Stimulated activated effector memory CD8-positive, alpha-beta T cell treated with anti-CD3 and anti-CD28 coated beads, Interleukin-12 subunit alpha, Interleukin-12 subunit beta, amount 100 ng/mL, for 72 hours (primary cell): Measurements from ENCODE around the gene PTH1R.

Source experiments
- ATAC-seq: fragments of 150-1000 bp; cut with Tn5 transposase; 2 replicates; pipeline ENCODE4 v1.10.0; 2021
- DNase-seq, 2 donors: peaks; one replicate each; pipeline ENCODE4 v3.0.0; 2021 to 2022; ENCODE audit warnings: low spot score in 2 of 2
- H3K27ac Mint-ChIP-seq: one replicate; pipeline ENCODE4 v1.8.0; 2022; ENCODE audit warnings: mild to moderate bottlenecking, mixed read lengths
- H3K36me3 Mint-ChIP-seq: one replicate; pipeline ENCODE4 v1.8.0; 2022; ENCODE audit warnings: mild to moderate bottlenecking, mixed read lengths
- H3K4me1 Mint-ChIP-seq: one replicate; pipeline ENCODE4 v1.8.0; 2022; ENCODE audit warnings: mixed read lengths
- H3K4me3 Mint-ChIP-seq: one replicate; pipeline ENCODE4 v1.8.0; 2022; ENCODE audit warnings: mild to moderate bottlenecking, mixed read lengths
- H3K9me3 Mint-ChIP-seq: one replicate; pipeline ENCODE4 v1.8.0; 2022; ENCODE audit warnings: mixed read lengths

PTH1R gene

DNA sequence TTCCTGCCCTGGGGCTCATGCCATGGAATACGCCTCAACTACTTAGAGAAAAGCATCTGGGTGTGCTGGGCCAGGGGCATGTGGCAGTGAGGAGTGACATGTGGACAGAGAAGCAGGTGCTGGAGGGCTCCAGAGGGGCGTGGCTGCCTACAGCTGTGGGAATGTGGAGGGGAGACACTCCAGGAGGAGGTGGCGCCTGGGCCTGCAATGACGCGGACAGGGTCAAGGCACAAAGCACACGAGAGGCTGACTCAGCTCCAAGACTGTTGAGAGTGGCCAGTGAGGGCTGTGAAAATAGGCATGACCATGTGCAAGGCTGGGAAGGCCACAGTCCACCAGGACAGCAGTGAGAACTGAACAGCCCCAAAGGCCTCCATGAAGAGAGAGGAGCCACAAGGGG, 48.5 kb downstream of the PTH1R start:
- DNase-seq (no peak), ATAC-seq (no peak)
- peaks cover 86% of the 10 kb centered on the region for H3K36me3 Mint-ChIP-seq
- no peak overlapping the region for H3K4me3 Mint-ChIP-seq
- peaks cover 65% of the 10 kb centered on the region for H3K4me1 Mint-ChIP-seq
- peaks cover 6% of the 10 kb centered on the region for H3K9me3 Mint-ChIP-seq
- H3K27ac Mint-ChIP-seq: peak overlapping the region; percentile 88

DNA sequence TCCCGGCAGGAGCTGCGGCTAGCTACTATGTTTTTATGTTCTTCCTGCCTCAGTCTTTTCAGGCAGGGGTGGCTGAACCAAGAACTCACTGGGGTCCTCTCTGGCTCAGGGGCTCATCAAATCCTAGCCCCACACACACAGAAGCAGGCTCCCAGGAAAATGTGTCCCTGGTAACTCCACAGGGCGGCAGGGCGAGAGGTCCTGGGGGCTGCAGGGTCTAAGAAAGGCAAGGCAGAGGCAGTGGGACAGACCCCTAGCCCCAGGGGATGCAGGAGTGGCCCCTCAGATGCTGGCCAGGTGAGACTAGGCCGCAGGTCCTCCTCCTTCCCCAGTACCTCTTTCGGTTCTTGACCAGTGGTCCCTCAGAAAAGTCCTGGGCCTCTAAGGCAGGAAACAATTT, 48.9 kb downstream of the PTH1R start:
- Mint-ChIP-seq H3K36me3 (peaks cover 82% of the 10 kb centered on the region), H3K4me1 (peaks cover 69% of the 10 kb centered on the region), H3K9me3 (peaks cover 6% of the 10 kb centered on the region), H3K4me3 (peak overlapping the region; percentile 47), H3K27ac (peak overlapping the region; percentile 88)
- no peak for DNase-seq
- no peak for ATAC-seq

DNA sequence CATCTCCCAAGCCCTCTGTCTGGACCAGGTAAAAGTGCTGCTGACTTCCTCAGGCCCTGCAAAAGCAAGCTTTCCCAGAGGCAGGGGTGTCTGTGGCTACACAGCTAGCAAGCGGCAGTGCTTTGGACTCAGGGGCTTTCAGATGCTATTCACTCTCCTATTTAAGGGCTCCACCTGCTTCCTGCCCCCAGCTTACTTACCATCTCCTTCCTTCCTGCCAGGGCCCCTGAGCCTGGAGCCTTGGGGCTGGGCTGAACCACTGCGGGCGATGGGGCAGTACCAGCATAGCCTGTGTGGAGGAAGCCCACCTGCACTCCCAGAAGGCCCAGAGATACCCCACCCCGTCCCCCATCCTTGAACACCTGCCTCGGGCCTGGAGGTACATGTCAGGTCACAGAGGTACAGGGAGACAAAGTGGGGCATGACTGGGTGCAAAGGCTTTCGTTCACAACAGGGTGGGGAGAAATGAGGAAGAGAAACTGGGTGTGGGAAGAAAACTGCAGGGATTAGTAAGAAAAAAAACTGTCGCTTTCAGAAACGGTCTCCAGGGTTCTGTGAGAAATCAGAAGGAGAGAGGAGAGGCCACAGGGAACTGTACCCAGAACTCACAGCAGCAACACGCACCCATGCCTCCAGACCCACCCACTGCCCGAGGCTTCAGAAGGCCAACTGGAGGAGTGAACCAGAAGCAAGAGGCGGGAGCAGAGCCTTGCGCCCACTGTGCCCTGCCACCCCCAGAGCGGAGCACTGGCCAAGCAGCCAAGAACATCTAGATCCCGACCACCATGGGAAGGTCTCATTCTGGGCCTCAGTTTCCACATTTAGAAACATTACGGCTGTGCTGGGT, 49.6 kb downstream of the PTH1R start:
- Mint-ChIP-seq H3K36me3 (peaks cover 75% of the 10 kb centered on the region), H3K4me3 (peak overlapping the region; percentile 47), H3K9me3 (peaks cover 6% of the 10 kb centered on the region), H3K27ac (peak overlapping the region; percentile 88), H3K4me1 (peaks cover 76% of the 10 kb centered on the region)
- ATAC-seq: peak; percentile 50
- no peak for DNase-seq

DNA sequence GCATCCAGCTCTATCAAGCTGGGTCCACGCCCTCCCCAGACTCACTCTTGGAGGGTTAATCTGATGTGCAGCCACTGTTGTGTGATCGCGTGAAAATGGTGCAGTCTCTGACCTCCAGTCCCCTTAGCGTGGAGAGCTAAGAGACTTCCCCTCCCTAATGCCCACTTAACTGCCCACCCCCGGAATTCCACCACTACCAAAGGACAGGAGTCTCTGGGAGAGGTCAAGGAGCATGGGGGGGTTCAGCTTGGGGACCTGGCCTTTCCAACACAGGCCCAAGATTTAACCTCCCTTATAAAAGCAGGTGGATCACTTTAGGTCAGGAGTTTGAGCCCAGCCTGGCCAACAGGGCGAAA, 50.2 kb downstream of the PTH1R start:
- Mint-ChIP-seq H3K9me3 (peaks cover 6% of the 10 kb centered on the region), H3K4me3 (peak overlapping the region; percentile 47), H3K4me1 (peaks cover 82% of the 10 kb centered on the region), H3K27ac (peak overlapping the region; percentile 88), H3K36me3 (peaks cover 69% of the 10 kb centered on the region)
- ATAC-seq (no peak), DNase-seq (no peak)

DNA sequence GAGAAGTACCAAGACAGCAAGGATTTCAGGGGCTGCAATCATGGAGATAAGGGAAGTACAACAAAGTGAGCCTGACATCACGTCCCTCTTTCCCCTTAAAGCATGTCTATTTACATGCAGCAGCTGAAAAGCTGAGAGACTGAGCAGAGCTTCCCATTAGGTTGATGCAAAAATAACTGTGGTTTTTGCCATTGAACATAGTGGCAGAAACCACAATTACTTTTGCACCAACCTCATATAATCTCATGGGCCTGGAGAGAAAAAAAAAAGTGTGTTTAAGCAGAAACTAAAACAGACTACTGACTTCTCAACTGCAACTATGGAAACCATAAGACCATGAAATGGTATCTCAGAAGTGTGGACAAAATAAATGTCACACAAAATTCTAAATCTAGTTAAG, 50.8 kb downstream of the PTH1R start:
- Mint-ChIP-seq H3K36me3 (peaks cover 64% of the 10 kb centered on the region), H3K9me3 (peaks cover 6% of the 10 kb centered on the region), H3K27ac (peak overlapping the region; percentile 88), H3K4me1 (peaks cover 80% of the 10 kb centered on the region), H3K4me3 (no peak overlapping the region)
- DNase-seq (no peak), ATAC-seq (no peak)

DNA sequence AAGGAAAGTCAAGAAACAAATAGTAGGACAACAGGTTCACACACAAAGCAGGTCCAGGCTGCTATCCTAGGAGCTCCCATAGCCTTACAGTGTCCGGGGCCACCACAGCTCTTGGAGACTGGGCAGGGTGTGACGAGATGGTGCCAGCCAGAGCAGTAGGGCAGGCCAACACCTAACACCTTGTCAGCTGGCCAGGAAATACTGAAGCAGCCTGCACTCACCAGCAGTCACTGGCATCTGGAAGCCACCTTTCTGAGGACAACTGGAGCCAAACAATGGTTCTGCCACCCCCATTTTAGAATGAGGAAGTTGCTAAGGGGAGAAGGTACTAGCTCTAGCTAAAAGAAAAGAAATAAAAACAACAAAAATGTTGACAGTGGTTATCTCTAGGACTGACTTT, 51.8 kb downstream of the PTH1R start:
- H3K4me3 Mint-ChIP-seq: no peak overlapping the region
- peaks cover 58% of the 10 kb centered on the region for H3K36me3 Mint-ChIP-seq
- peak overlapping the region; percentile 88 for H3K27ac Mint-ChIP-seq
- peaks cover 81% of the 10 kb centered on the region for H3K4me1 Mint-ChIP-seq
- no peak for ATAC-seq
- H3K9me3 Mint-ChIP-seq: peaks cover 6% of the 10 kb centered on the region
- no peak for DNase-seq

DNA sequence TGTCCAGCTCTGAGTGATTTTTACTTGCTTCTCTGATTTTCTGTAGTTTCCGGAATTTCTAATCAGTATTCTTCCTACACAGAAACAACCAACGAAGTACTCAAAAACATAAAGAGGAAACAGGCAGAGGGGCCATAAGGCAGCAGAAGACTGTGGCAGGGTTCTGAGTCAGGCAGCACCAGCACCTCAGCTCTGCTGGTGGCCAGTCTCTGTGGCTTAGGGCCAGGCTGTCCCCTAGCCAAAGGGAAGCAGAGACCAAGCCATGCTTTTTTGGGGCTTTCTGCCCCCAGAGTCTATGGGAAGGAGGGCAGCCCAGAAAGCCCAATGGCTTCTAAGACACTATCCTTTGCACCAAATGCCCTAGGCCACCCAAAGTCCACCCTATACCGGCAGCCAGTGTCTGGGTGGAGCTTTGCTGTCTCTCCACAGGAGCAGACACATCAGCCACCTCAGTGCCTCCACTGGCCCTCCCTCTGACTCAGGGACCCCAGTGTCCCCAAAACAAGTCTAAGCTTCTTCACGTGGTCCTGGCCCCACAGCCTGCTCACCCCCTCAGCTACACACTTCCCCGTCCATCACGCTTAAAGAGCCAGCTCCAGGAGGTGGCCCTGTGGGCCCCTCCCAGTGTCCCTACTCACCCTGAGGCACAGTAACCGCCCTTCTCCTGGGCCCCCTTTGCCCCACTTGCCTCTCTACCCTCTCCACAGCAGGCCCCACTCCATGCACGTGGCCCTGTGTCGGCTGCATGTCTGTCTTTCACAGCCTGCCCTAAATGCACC, 52.8 kb downstream of the PTH1R start:
- ATAC-seq (peak; percentile 14), DNase-seq (no peak)
- peak overlapping the region; percentile 88 for H3K27ac Mint-ChIP-seq
- peak overlapping the region; percentile 42 for H3K4me3 Mint-ChIP-seq
- peaks cover 80% of the 10 kb centered on the region for H3K4me1 Mint-ChIP-seq
- H3K9me3 Mint-ChIP-seq: peaks cover 6% of the 10 kb centered on the region
- peaks cover 54% of the 10 kb centered on the region for H3K36me3 Mint-ChIP-seq

DNA sequence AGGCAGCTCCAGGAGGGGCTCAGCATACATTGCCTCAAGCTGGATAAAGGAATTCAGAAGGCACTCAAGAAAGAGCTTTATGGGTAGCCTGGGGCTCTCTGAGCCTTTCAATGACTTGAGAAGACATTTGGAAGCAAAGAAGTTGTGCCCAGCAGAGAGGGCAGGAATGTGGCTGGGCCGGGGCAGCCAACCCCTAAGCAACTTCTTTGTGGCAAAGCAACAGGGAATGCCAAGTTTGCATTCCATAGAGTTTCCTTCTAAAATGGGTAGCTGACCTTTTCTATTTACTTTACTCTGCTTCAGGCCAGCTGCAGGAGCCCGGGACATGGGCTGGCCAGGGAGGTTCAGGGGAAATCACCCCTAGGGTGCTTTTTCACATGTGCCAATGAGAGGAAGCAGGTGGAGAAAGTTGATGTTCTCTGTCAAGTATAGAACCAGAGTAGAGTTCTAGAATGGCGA, 53.5 kb downstream of the PTH1R start:
- peak overlapping the region; percentile 88 for H3K27ac Mint-ChIP-seq
- H3K4me1 Mint-ChIP-seq: peaks cover 79% of the 10 kb centered on the region
- H3K9me3 Mint-ChIP-seq: peaks cover 6% of the 10 kb centered on the region
- no peak for ATAC-seq
- peaks cover 54% of the 10 kb centered on the region for H3K36me3 Mint-ChIP-seq
- peak overlapping the region; percentile 42 for H3K4me3 Mint-ChIP-seq
- no peak for DNase-seq

DNA sequence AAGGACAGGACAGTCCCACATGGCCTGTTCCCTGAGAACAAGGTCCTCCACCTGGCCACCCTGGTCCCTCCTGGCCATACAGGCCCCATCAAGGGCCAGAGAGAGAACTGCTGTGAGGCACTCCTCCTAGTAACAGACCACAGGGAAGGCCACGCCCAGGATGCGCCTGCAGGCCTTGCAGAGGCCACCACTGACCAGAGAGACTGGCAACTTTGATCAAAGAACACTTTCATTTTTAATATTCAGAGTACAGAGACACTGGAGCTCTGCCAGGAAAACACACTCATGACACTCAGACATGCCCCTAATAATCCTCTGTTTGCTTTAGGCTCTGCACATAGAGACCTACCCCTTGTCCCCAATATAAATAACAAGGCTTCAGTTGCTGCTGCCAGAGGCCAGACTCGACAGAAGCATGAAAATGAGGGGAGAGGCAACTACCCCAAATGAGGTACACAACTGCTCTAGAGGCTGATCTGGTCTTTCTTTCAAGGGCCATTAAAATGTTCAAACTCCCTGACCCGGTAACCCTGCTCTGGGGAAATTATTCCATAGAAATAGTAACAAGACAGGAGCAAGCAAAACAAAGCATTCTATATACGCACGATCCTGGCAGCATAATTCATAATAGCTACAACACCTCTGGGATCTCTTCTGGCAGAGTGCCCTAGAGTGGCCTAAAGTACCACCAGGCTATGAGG, 54.3 kb downstream of the PTH1R start:
- ATAC-seq (peak; percentile 53), DNase-seq (no peak)
- Mint-ChIP-seq H3K36me3 (peaks cover 54% of the 10 kb centered on the region), H3K27ac (peak overlapping the region; percentile 88), H3K4me1 (peaks cover 71% of the 10 kb centered on the region), H3K9me3 (peaks cover 6% of the 10 kb centered on the region), H3K4me3 (peak overlapping the region; percentile 42)

DNA sequence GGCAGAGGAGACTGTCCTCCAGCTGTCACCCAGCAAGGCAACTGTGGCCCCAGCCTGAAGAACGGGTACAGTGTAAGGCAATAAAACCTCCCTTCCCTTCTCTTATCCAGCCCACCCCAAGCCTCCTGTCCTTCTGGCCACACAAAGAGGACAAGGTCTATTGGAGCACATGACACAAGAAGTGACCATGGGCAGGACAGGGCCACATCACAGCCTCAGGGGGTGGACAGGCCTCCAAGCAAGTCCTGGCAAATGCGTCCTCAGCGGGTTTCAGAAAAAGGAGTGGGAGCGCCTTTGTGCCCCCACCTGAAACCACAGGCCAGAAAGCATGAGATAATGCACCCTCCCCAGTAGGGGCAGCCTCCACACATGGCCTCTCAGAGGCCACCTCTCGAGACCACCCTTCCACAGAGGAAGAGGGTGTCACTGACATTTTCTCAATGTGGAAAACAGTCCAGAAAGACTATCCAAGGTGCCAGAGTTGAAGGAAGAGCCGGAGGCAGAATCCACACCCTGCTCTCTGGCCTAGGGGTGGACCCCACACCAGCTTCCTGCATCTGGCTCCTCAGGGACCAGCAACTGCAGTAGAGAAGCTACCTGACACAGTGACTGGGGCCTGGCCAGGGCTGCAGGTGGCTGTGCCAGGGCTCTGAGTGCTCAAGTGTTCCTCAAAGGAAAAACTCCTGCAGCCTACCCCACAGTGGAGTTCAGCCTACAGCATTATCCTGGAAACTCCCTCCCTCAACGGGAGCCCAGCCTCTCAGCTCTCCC, 55.1 kb downstream of the PTH1R start:
- DNase-seq (no peak), ATAC-seq (no peak)
- peaks cover 6% of the 10 kb centered on the region for H3K9me3 Mint-ChIP-seq
- H3K4me3 Mint-ChIP-seq: peak overlapping the region; percentile 42
- peaks cover 65% of the 10 kb centered on the region for H3K4me1 Mint-ChIP-seq
- H3K36me3 Mint-ChIP-seq: peaks cover 55% of the 10 kb centered on the region
- H3K27ac Mint-ChIP-seq: peak overlapping the region; percentile 88

DNA sequence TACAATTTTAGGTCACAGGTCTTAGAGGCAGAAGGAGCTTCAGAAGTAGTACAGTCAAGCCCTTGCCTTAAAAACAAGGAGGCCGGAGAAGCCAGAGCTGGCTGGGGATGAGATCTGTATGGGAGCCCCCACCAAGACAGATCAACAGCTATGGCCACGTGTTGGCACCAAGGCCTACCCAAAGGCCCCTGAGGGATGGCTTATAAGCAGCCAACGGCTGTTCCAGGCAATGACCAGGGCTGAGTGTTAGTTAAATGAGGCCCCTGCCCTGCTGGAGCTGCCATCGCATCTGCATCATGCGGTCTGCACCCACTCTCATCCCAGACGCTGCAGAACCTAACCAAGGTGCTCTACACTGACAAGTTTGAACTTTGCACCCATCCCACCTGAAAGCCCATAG, 55.7 kb downstream of the PTH1R start:
- Mint-ChIP-seq H3K4me3 (no peak overlapping the region), H3K9me3 (peaks cover 6% of the 10 kb centered on the region), H3K4me1 (peaks cover 64% of the 10 kb centered on the region), H3K27ac (peak overlapping the region; percentile 88), H3K36me3 (peaks cover 58% of the 10 kb centered on the region)
- ATAC-seq: no peak
- DNase-seq: no peak

DNA sequence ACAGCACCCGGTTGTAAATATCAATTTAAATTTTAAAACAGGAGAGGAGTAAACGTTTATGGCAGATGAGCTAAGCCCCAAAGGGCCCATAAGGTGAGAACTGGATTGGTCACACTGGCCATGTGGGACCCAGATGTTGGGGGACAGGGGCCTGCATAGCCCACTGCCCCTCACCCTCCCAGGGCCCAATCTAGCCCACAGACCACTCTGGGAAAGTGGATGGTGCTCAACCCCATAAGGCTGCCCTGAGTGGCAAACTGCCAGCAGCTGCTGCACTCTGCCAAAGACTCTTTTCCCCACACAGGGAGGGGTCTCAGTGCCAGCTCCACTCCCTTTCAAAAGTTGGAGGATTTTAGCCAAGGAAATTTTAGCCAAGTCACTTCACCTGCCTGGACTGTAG, 56.6 kb downstream of the PTH1R start:
- Mint-ChIP-seq H3K27ac (no peak overlapping the region), H3K9me3 (peaks cover under 1% of the 10 kb centered on the region), H3K36me3 (peaks cover 58% of the 10 kb centered on the region), H3K4me3 (no peak overlapping the region), H3K4me1 (peaks cover 61% of the 10 kb centered on the region)
- no peak for DNase-seq
- no peak for ATAC-seq

DNA sequence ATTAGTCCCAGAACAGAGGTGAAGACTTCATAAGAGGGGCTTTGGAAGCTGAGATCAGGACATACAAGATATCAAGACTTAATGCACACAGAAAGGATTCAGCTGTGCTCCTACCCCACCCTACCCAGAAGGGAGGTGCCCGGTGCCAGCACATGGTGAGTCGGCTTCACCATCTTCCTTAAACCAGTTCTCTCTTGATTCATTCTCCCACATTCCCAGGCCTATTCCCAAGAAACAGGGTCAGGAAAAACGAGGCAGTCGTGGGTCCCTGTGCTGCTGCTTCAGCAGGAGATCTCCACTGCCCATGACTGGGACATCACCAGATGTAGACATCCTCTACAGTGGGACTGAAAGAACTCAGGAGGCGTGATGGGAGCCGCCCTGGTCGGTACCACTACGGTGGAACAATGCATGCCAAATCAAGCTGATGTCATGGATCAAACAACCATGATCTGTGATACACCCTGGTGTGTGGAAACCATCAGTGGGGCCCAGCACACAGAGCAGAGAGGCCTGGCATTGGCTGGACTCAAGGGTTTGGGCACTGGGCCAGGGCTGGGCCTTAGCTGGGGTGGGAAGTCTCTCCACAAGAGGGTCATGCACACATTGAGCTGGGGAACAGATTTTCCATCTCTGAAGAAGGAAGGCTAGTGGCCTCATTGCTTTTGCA, 57.1 kb downstream of the PTH1R start:
- Mint-ChIP-seq H3K27ac (peak overlapping the region; percentile 12), H3K9me3 (no peaks in the 10 kb centered on the region), H3K36me3 (peaks cover 58% of the 10 kb centered on the region), H3K4me3 (no peak overlapping the region), H3K4me1 (peaks cover 62% of the 10 kb centered on the region)
- DNase-seq (no peak), ATAC-seq (no peak)

DNA sequence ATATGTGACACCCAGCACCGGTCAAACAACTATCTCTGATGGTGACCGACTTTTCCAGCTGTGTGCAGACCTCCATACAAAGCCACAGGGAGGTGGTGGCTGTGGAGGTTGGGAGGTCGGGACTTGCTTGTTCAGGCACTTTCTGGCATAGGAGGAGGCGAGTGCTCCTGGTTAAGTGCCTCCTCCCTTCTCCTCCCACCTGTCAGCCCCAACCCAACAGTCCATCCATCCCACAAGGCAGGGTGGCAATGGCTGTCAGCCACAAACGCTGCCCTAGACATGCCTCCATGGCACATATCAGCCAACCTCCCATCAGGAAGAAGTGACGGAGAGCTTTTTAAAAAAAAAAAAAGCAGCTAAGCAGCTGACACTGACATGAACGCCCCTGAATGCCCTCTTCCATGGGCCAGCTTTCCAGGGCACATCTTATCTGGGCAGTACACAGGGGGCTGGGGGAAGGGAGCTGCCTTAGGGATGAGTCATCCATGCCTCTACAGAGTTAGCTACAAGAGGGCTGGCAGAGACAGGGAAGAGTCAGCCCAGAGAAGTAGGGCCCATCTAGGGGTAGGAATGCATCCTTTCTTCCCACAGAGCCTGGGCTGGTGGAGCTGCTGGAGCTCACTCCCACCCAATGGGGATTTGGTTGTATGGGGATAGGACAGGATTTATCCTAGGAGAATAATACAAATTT, 57.8 kb downstream of the PTH1R start:
- Mint-ChIP-seq H3K4me3 (no peak overlapping the region), H3K27ac (peak overlapping the region; percentile 12), H3K4me1 (peaks cover 66% of the 10 kb centered on the region), H3K9me3 (no peaks in the 10 kb centered on the region), H3K36me3 (peaks cover 64% of the 10 kb centered on the region)
- no peak for DNase-seq
- no peak for ATAC-seq
